AG04449 (cell line): ENCODE measurements around the gene KRT6A.
A peak's percentile ranks its signal among the peaks of the same experiment; 100 is the strongest.
"Not testable (repeated sequence)": the region's sequence is repeated elsewhere in the genome, so short reads cannot be mapped to it uniquely, and the experiment has no call there.

Experiments
- CTCF ChIA-PET: fragments of 350-600 bp; formaldehyde crosslinking; extraction: SDS; loops from one replicate; lab custom pipeline; 2021; ENCODE audit warnings: antibody characterized with exemption; lab: Yijun Ruan, JAX
- POLR2A ChIA-PET: fragments of 400-600, 350-600 bp; formaldehyde crosslinking; extraction: SDS; loops from one replicate; lab custom pipeline; 2020; ENCODE audit warnings: antibody characterized with exemption, inconsistent platforms; lab: Yijun Ruan, JAX
- DNase-seq: peaks from one replicate; pipeline ENCODE4 v3.0.0-alpha.2; 2010; ENCODE audit warnings: low read depth, low spot score
- H3K4me3 ChIP-seq: 2 replicates; pipeline ENCODE4 v1.5.1; 2011; ENCODE audit warnings: low read depth, mild to moderate bottlenecking, control low read depth, low read length
- TF ChIP-seq, protein P1 (sequence below): IDR thresholded peaks from one replicate; pipeline ENCODE4 v1.5.1; 2011; ENCODE audit warnings: mild to moderate bottlenecking, moderate library complexity, low read length, control low read depth, inconsistent platforms; ENCODE audit not compliant: insufficient read depth; ENCODE audit errors: missing control alignments

The KRT6A gene

DNA sequence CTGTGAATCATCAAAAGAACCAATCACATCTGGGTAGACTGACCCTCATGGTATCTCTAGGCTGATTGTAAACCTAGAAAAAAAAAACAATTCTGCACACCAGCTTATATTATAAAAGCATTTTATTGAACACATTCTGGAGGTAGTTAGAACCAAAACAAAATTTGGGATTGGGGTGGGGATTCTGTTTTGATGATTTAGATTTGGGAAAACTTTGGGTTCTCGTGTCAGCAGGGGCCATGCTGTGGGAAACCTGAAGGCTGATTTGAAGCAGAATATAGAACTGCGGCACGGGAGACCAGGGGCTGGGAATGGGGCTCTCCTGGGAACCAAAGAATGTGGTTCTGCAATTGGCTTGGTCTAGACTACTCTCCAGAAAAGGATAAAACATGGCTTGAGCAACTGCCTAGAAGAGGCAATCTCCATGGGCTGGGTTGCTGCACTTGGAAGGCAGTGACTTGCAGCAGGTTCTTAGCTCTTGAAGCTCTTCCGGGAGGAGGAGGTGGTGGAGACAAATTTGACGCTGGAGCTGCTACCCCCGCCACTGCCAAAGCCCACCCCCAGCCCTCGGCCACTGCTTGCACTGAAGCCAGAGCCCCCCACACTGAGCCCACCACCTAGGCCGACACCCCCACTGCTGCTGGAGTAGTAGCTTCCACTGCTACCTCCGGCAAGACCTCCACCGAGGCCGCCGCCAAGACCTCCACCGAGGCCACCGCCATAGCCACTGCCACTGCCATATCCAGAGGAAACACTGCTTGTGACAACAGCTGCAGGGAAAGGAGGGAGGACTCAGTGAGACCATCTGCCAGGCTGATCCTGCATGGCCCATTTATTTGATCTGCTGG is 21.6 kb upstream of the KRT6A start:
- TF ChIP-seq, protein P1, sequence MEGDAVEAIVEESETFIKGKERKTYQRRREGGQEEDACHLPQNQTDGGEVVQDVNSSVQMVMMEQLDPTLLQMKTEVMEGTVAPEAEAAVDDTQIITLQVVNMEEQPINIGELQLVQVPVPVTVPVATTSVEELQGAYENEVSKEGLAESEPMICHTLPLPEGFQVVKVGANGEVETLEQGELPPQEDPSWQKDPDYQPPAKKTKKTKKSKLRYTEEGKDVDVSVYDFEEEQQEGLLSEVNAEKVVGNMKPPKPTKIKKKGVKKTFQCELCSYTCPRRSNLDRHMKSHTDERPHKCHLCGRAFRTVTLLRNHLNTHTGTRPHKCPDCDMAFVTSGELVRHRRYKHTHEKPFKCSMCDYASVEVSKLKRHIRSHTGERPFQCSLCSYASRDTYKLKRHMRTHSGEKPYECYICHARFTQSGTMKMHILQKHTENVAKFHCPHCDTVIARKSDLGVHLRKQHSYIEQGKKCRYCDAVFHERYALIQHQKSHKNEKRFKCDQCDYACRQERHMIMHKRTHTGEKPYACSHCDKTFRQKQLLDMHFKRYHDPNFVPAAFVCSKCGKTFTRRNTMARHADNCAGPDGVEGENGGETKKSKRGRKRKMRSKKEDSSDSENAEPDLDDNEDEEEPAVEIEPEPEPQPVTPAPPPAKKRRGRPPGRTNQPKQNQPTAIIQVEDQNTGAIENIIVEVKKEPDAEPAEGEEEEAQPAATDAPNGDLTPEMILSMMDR: no peak
- DNase-seq: no peak
- ChIA-PET POLR2A (no interaction called here), CTCF (interaction anchor here (0.7 to 1.8 kb wide), 3 partner anchors 8 to 18 kb away, joined by 3 to 5 read pairs (median 3); no protein-coding TSS in a partner anchor)
- H3K4me3 ChIP-seq: no peak overlapping the region

DNA sequence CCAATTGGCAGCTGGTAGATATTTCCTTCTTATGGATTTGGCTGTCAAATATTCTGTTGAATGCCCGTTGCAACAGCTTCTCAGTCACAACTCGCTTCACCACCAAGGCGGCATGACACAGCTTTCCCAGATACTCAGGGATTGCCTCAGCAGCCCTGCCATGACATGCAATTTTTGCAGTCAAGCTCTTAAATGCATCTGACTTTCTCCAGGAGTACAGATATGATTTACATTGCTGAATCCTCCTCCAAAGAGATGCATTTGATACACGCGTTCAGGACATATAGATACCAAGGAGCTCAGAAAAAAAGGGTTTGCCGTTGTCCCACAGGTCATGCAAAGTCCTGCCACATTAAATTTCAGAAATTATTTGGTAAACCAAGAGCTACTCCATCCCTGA is 20.7 kb upstream of the KRT6A start:
- no peak for DNase-seq
- ChIA-PET CTCF (interaction anchor here (1.0 to 1.8 kb wide), 2 partner anchors 7 to 17 kb away, joined by 3 to 5 read pairs; no protein-coding TSS in a partner anchor), POLR2A (no interaction called here)
- TF ChIP-seq, protein P1: no peak
- no peak overlapping the region for H3K4me3 ChIP-seq

DNA sequence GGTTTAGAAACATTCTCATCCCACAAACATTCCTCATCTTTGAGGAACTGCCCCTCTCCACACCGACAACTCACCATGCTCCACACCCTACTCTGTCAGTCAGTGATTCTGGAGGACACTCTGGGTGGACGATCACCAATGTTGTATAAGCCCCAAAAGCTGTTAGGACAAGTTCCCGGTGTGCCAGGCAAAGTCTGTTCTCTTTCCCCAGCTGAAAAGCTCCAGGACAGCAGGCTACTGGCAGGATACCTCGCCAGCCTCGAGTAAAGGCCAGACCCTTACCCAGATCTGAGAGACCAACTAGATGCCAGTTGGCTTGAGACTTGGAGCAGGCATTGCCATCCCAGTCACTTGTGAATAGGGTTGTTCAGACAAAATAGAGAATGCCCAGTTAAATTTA is 15.2 kb upstream of the KRT6A start:
- TF ChIP-seq, protein P1: no peak
- ChIA-PET POLR2A (no interaction called here), CTCF (interaction anchor here (0.9 to 8.1 kb wide), 14 partner anchors 11 to 371 kb away, joined by 3 to 82 read pairs (median 8); partner anchors contain the start of genes KRT5 and KRT6A)
- no peak overlapping the region for H3K4me3 ChIP-seq
- no peak for DNase-seq

DNA sequence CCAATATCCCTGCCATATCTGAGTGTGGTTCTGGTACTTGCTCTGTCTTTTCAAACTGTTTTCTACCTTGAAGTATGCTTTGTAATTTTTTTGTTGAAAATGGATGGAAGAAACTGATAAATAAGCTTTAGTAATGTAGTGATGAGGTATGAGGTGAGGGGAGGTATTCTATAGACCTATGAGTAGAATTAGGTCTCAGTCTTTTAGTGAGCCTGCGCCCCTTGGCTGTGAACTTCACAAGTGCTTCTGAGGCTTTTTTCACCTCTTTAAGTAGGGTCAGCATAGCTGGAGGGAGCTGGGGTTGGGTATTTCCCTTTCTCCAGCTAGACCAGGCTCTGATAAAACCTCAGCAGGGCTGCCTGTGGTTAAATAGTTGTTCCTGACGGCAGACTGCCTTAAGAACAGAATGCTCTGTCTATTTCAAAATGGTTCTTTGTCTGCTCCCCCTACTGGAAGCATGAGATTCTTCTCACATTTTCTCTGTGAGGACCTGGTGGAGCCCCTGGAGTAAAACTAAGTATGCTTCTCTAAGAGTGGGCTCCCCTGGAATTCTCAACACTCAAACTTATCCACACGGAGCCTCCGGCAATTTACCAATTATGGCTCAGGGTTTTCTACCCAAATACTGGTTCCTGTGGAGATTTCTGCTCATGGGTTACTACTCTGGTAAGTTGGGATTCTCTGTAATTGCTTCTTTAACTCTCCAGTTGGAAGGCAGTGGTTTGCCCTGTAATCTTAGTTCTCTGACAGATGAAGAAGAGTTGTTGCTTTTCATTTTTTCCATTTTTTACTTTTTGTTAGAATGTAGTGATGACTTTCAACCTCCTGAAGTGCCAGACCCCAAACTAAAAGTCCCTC is 14.0 kb upstream of the KRT6A start:
- H3K4me3 ChIP-seq: no peak overlapping the region
- POLR2A ChIA-PET: no interaction called here
- peak; percentile 51 for DNase-seq
- TF ChIP-seq, protein P1: peak; percentile 46
- CTCF ChIA-PET: interaction anchor here (0.6 to 8.1 kb wide), 32 partner anchors 8 to 373 kb away, joined by 3 to 82 read pairs (median 4); partner anchors contain the start of genes KRT5, KRT6A and KRT84

DNA sequence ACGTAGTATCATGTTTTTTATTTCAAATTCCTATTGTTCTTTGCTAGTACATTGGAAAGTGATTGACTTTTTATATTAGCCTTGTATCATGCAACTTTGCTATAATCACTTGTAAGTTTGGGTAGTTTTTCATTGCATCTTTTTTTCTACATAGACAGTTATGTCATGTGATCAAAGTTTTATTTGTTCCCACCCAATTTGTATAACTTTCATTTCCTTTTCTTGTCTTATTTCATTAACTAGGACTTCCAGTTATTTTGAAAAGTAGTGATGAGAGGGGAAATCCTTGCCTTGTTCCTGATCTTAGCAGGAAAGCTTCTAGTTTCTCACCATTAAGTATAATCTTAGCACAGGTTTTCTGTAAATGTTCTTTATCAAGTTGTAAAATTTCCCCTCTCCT is 9.8 kb upstream of the KRT6A start:
- TF ChIP-seq, protein P1: no peak
- POLR2A ChIA-PET: no interaction called here
- no peak for DNase-seq
- no peak overlapping the region for H3K4me3 ChIP-seq
- CTCF ChIA-PET: interaction anchor here (0.8 to 8.1 kb wide), 2 partner anchors 131 to 377 kb away, joined by 3 to 82 read pairs; no protein-coding TSS in a partner anchor

DNA sequence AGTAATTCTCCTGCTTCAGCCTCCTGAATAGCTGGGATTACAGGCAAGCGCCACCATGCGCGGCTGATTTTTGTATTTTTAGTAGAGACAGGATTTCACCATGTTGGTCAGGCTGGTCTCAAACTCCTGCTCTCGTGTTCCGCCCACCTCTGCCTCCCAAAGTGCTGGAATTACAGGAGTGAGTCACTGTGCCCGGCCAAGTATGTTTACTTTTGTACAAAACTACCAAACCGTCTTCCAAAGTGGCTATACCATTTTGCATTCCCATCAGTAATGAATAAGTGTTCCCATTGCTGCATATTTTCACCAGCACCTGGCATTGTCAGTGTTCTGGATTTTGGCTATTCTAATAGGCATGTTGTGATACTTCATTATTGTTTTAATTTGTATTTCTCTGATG is 8.4 kb upstream of the KRT6A start:
- CTCF ChIA-PET: no interaction called here
- DNase-seq: no peak
- POLR2A ChIA-PET: no interaction called here
- no peak overlapping the region for H3K4me3 ChIP-seq
- TF ChIP-seq, protein P1: no peak

DNA sequence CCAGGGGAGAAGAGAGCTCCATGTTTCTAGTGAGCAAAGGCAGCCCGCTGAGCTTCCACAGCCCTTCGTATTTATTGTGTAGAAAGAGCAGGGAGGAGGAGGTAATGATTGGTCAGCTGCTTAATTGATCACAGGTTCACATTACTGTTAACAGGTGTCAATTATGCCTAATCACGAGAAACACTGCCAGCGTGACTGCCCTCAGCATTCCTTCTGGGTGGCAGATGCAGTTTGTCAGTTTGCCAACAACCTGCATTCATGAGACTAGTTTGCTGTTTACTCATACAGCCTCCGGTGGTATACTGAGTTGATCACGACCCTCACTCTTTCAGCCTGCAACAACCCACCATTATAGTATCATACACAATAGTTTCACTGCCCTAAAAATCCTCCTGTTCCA is 7.5 kb upstream of the KRT6A start:
- POLR2A ChIA-PET, DNase-seq, H3K4me3 ChIP-seq: not testable (repeated sequence)
- CTCF ChIA-PET: interaction anchor here (0.7 to 1.6 kb wide), 5 partner anchors 9 to 368 kb away, joined by 3 to 9 read pairs (median 3); no protein-coding TSS in a partner anchor
